Stomach (tissue), 9 donors: ENCODE data around the gene EEF1A2. TPM values are rescaled to one million over a fixed set of nuclear protein-coding genes. Genes with fewer than 3 reads are reported as not detected.

Source experiments
- DNase-seq, 2 donors: peaks; one replicate each; pipeline versions ENCODE4 v3.0.0 to v3.0.0-alpha.2; 2013 to 2019
- H3K27ac ChIP-seq, 5 donors: fragments of 200-600 bp in 4 of 5; sonication (generic) in 4 of 5; one replicate each; pipeline ENCODE4 v1.5.1; 2013 to 2019; ENCODE audit warnings: mild to moderate bottlenecking in 1 of 5, moderate library complexity in 1 of 5
- H3K27me3 ChIP-seq, 3 donors: fragments of 200-600 bp; sonication (generic); one replicate each; pipeline ENCODE4 v1.5.1; 2017 to 2019; ENCODE audit warnings: mixed run types in 1 of 3
- H3K36me3 ChIP-seq, 4 donors: fragments of 200-600 bp; sonication (generic); 1 replicate in 3 of 4; 2 replicates in 1 of 4; pipeline ENCODE4 v1.5.1; 2016 to 2019
- H3K4me1 ChIP-seq, 4 donors: fragments of 200-600 bp; sonication (generic); one replicate each; pipeline ENCODE4 v1.5.1; 2016 to 2019
- H3K4me3 ChIP-seq, 4 donors: fragments of 200-600 bp; sonication (generic) in 3 of 4; one replicate each; pipeline ENCODE4 v1.5.1; 2016 to 2019; ENCODE audit warnings: mild to moderate bottlenecking in 1 of 4
- H3K9me3 ChIP-seq, 4 donors: fragments of 200-600 bp; sonication (generic); one replicate each; pipeline ENCODE4 v1.5.1; 2016 to 2019
- EP300 ChIP-seq: sonication (generic); formaldehyde crosslinking; IDR thresholded peaks from one replicate; pipeline ENCODE4 v1.6.1; 2017; ENCODE audit warnings: antibody characterized with exemption
- POLR2A ChIP-seq, 4 donors: fragments of 450-650 bp; IDR thresholded peaks; one replicate each; pipeline ENCODE4 v1.6.1; 2016; ENCODE audit warnings: antibody characterized with exemption in 4 of 4, control low read depth in 2 of 4, mild to moderate bottlenecking in 1 of 4, moderate library complexity in 1 of 4
- POLR2AphosphoS5 ChIP-seq, 3 donors: sonication (generic); formaldehyde crosslinking; IDR thresholded peaks; one replicate each; pipeline ENCODE4 v1.6.1; 2016; ENCODE audit warnings: antibody characterized with exemption in 3 of 3
- WGBS, 5 donors: extraction: QIAGEN DNeasy Blood & Tissue Kit in 3 of 5; methylation state at CpG; one replicate each; pipeline versions ENCODE4 v1.1.5 to v1.1.7; 2013 to 2018; 5-methylcytosine and 5-hydroxymethylcytosine counted together
- intact Hi-C: fragments of 100-400 bp; cut with DNase I; formaldehyde crosslinking; loops from one replicate; pipeline ENCODE4 v1.15.1; 2023; ENCODE audit warnings: low total_unique reads
- polyA plus RNA-seq, 3 donors: library from polyadenylated mRNA; stranded (reverse); fragments of 200-250 nt; gene quantifications; one replicate each; pipeline ENCODE4 v1.2.3, GENCODE V29; 2013
- total RNA-seq, 5 donors: library from RNA; depleted of rRNA; stranded (reverse); fragments of >200 nt; gene quantifications; one replicate each; pipeline versions ENCODE4 v1.1.0 to v1.2.3, GENCODE V29; 2014 to 2016
- TF ChIP-seq, protein P1 (sequence below), 7 experiments: fragments of 450-650 bp in 4 of 7; fragments of 200-600 bp in 3 of 7; sonication (generic) in 3 of 7; IDR thresholded peaks; one replicate each; pipeline ENCODE4 v1.5.1; 2016 to 2019; ENCODE audit warnings: antibody characterized with exemption in 7 of 7, control low read depth in 2 of 7, mild to moderate bottlenecking in 1 of 7
- donor health status: healthy with polysubstance abuse.
- donor health status: Bipolar disorder and iron deficiency.
- donor health status: healthy.

EEF1A2 gene
- total and polyA plus RNA-seq, 8 donors, result 0.58 to 64.8 (median 23.8) TPM; not detected in 1

DNA sequence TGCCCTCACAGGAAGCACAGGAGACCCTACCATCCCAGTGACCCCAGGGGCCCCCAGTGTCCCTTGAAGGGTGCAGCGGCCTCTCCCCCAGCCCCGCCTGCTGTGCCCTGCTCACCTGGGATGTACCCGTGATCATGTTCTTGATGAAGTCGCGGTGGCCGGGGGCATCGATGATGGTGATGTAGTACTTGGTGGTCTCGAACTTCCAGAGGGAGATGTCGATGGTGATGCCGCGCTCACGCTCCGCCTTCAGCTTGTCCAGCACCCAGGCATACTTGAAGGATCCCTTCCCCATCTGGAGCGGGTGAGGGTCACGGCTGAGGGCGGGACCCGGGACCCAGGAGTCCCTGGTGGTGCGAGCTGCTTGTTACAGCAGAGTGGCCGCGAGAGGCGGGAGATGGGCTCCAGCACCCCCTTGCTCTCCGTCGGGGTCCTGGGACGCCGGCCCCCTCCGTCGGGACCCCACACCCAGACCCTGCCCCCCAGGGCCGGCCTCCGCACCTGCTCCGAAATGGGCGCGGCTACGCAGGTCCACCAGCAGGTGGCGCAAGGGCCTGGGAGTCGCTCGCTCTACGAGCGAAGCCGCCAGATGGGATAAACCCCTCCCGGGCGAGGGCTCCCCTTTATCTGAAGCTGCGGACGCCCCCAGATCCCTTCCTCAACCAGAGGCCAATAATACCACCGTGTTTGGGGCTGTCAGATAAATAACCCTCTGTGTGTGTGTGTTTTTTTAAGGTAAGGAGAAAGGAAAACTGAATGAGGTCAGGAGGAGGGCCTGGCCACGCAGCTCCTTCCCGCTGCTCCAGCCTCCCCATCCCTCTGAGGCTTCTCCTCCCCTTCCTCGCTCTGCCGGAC, 2.9 kb downstream of the EEF1A2 start:
- WGBS, 5 donors, result 23 to 30% (median 24%) methylated on average over 28 to 48 of the region's 48 CpGs
- Histone ChIP-seq H3K36me3 (peaks cover 0 to 4% (median 0%) of the 10 kb centered on the region in 4 donors), H3K4me1 (peaks cover 26 to 39% (median 37%) of the 10 kb centered on the region in 4 donors), H3K27ac (peak overlapping the region in 1 of 5 donors; percentile 0), H3K27me3 (peaks cover 11 to 75% (median 45%) of the 10 kb centered on the region in 3 donors), H3K4me3 (peak overlapping the region; percentile 32 to 43 (median 40)), H3K9me3 (no peaks in the 10 kb centered on the region)
- peak; percentile 79 to 85 for DNase-seq
- intact Hi-C loops, result no loop called here
- TF ChIP-seq EP300, result no peak
- TF ChIP-seq, protein P1, sequence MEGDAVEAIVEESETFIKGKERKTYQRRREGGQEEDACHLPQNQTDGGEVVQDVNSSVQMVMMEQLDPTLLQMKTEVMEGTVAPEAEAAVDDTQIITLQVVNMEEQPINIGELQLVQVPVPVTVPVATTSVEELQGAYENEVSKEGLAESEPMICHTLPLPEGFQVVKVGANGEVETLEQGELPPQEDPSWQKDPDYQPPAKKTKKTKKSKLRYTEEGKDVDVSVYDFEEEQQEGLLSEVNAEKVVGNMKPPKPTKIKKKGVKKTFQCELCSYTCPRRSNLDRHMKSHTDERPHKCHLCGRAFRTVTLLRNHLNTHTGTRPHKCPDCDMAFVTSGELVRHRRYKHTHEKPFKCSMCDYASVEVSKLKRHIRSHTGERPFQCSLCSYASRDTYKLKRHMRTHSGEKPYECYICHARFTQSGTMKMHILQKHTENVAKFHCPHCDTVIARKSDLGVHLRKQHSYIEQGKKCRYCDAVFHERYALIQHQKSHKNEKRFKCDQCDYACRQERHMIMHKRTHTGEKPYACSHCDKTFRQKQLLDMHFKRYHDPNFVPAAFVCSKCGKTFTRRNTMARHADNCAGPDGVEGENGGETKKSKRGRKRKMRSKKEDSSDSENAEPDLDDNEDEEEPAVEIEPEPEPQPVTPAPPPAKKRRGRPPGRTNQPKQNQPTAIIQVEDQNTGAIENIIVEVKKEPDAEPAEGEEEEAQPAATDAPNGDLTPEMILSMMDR (IDR thresholded peaks at IDR 0.05), result peak in 5 of 7 experiments; percentile 79 to 96 (median 90)

DNA sequence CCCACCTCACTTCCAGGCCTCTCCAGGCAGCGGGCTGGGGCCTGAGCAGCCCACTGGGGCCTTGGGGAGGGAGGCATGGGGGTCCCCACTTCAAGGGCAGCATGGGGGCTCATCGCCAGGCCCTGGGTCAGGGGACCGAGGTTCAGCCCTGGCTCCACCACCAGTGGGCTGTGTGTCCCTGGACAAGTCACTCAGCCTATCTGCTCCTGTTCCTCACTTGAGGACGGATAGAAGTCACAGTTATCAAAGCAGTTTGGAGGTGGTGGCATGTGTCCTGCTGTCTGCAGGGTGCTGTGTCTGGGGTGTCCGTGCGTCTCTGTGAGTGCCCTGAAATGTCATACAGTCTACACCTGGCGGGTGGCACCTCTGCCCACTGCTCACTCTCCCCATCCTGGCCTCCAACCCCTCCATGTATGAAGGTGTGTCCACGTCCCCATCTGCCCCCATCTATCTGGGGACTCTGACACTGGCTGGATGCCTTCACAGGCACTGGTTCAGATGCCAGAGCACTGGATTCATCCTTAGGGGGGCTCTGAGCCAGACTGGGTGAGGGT, 3.6 kb downstream of the EEF1A2 start:
- no peak overlapping the region for H3K4me3 ChIP-seq
- H3K36me3 ChIP-seq, result peaks cover 0 to 4% (median 0%) of the 10 kb centered on the region in 4 donors
- DNase-seq, result no peak
- H3K27ac ChIP-seq, result no peak overlapping the region
- H3K27me3 ChIP-seq, result peaks cover 11 to 75% (median 46%) of the 10 kb centered on the region in 3 donors
- WGBS, 5 donors, result 76 to 92% (median 84%) methylated on average over 6 to 8 of the region's 8 CpGs
- intact Hi-C loops, result no loop called here
- H3K9me3 ChIP-seq, result no peaks in the 10 kb centered on the region
- TF ChIP-seq, protein P1 (IDR thresholded peaks at IDR 0.05), result no peak
- TF ChIP-seq EP300 (no peak), POLR2AphosphoS5 (IDR thresholded peaks at IDR 0.05) (no peak), POLR2A (IDR thresholded peaks at IDR 0.05) (no peak)
- H3K4me1 ChIP-seq, result peaks cover 26 to 39% (median 37%) of the 10 kb centered on the region in 4 donors

DNA sequence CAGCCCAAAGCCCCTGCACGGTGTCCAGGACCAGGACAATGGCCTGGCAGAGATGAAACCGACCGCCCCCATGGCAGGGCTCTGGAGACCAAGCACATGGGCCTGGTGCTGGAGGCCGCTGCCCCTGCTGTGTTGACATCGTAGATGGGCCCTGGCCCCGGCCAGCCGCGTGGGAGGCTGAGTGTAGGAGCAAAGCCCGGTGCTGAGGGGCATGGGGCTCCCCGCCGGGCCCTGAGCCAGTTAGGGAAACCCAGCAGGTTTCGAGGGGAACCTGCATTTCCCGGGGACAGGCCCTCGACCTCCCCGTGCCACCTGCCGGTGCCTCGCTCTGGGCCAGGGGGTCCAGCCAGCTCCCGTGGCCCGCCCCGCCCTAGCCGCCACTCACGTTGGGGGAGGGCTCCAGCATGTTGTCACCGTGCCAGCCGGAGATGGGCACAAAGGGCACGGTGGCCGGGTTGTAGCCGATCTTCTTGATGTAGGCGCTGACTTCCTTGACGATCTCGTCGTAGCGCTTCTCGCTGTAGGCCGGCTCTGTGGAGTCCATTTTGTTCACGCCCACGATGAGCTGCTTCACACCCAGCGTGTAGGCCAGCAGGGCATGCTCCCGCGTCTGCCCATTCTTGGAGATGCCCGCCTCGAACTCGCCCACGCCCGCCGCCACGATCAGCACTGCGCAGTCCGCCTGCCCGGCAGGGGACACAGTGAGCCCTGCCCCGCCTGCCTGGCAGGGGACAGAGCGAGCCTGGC, 4.3 kb downstream of the EEF1A2 start:
- 83 to 89% (median 86%) methylated on average over 33 to 51 of the region's 51 CpGs for WGBS, 5 donors
- H3K27ac ChIP-seq, result no peak overlapping the region
- H3K9me3 ChIP-seq, result no peaks in the 10 kb centered on the region
- intact Hi-C loops, result no loop called here
- H3K4me3 ChIP-seq, result no peak overlapping the region
- peaks cover 24 to 37% (median 35%) of the 10 kb centered on the region in 4 donors for H3K4me1 ChIP-seq
- H3K36me3 ChIP-seq, result peaks cover 0 to 4% (median 0%) of the 10 kb centered on the region in 4 donors
- TF ChIP-seq POLR2A (IDR thresholded peaks at IDR 0.05) (no peak), POLR2AphosphoS5 (IDR thresholded peaks at IDR 0.05) (no peak)
- no peak for DNase-seq
- peaks cover 9 to 75% (median 40%) of the 10 kb centered on the region in 3 donors for H3K27me3 ChIP-seq

DNA sequence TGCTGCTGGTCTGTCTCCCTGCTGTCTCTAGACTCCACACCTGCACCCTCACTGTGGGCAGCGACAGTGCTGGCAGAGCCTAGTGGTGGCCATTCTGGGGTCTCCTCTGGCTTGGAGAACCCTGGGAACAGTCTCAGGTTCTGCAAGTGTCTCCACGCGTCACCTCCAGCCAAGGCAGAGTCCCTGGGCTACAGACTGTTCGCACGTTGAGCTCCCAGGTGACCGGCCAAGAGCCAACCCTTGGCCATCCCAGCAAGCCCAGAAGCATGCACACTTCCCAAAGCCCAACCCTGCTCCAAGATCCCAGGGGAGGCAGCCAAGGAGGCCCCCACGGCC, 4.8 kb downstream of the EEF1A2 start:
- Histone ChIP-seq H3K4me1 (peaks cover 19 to 31% (median 30%) of the 10 kb centered on the region in 4 donors), H3K36me3 (peaks cover 0 to 4% (median 0%) of the 10 kb centered on the region in 4 donors), H3K27me3 (peaks cover 5 to 75% (median 37%) of the 10 kb centered on the region in 3 donors), H3K4me3 (no peak overlapping the region), H3K27ac (no peak overlapping the region), H3K9me3 (no peaks in the 10 kb centered on the region)
- intact Hi-C loops, result no loop called here
- no peak for DNase-seq
- TF ChIP-seq POLR2A (IDR thresholded peaks at IDR 0.05) (no peak), EP300 (no peak), POLR2AphosphoS5 (IDR thresholded peaks at IDR 0.05) (no peak)
- TF ChIP-seq, protein P1 (IDR thresholded peaks at IDR 0.05), result no peak
- 81 to 94% (median 87%) methylated on average over 4 to 7 of the region's 7 CpGs for WGBS, 5 donors
